Measurements from ENCODE around the gene WASHC4.
"Not testable (repeated sequence)": the region's sequence is repeated elsewhere in the genome, so short reads cannot be mapped to it uniquely, and the experiment has no call there.

Gene WASHC4

GRCh38 chr12:105164068-105164467, 56.5 kb downstream of the WASHC4 start:
- DNase-seq (ENCODE audit: low spot score): no peak

- no peak for DNase-seq (ENCODE audit: low spot score)
These were observed 59.2 kb downstream of the WASHC4 start for GRCh38 chr12:105166736-105167135.

- DNase-seq (ENCODE audit: low spot score): no peak
These were observed 59.8 kb downstream of the WASHC4 start for GRCh38 chr12:105167346-105167745.

GRCh38 chr12:105168006-105168405, 60.5 kb downstream of the WASHC4 start:
- no peak for DNase-seq (ENCODE audit: low spot score)

GRCh38 chr12:105170139-105170538, 62.6 kb downstream of the WASHC4 start:
- DNase-seq (ENCODE audit: low spot score): no peak

GRCh38 chr12:105171691-105172436, 64.3 kb downstream of the WASHC4 start:
- no peak for DNase-seq (ENCODE audit: low spot score)

- no peak for DNase-seq (ENCODE audit: low spot score)
These were observed 68.0 kb downstream of the WASHC4 start for GRCh38 chr12:105175397-105175990.

GRCh38 chr12:105177208-105177607, 69.7 kb downstream of the WASHC4 start:
- DNase-seq (ENCODE audit: low spot score): no peak

- DNase-seq (ENCODE audit: low spot score): not testable (repeated sequence)
These were observed 71.6 kb downstream of the WASHC4 start for GRCh38 chr12:105179114-105179513.

GRCh38 chr12:105183406-105183805, 75.9 kb downstream of the WASHC4 start:
- not testable (repeated sequence) for DNase-seq (ENCODE audit: low spot score)

GRCh38 chr12:105183976-105184375, 76.4 kb downstream of the WASHC4 start:
- not testable (repeated sequence) for DNase-seq (ENCODE audit: low spot score)

GRCh38 chr12:105189293-105189692, 81.8 kb downstream of the WASHC4 start:
- DNase-seq (ENCODE audit: low spot score): no peak

- DNase-seq (ENCODE audit: low spot score): no peak
These were observed 83.0 kb downstream of the WASHC4 start for GRCh38 chr12:105190530-105190929.

- DNase-seq (ENCODE audit: low spot score): no peak
These were observed 85.2 kb downstream of the WASHC4 start for GRCh38 chr12:105192624-105193225.

- no peak for DNase-seq (ENCODE audit: low spot score)
These were observed 87.4 kb downstream of the WASHC4 start for GRCh38 chr12:105194947-105195346.

- DNase-seq (ENCODE audit: low spot score): no peak
These were observed 88.6 kb downstream of the WASHC4 start for GRCh38 chr12:105196090-105196489.

GRCh38 chr12:105198961-105199360, 91.4 kb downstream of the WASHC4 start:
- DNase-seq (ENCODE audit: low spot score): no peak

- DNase-seq (ENCODE audit: low spot score): no peak
These were observed 92.9 kb downstream of the WASHC4 start for GRCh38 chr12:105200385-105200784.

GRCh38 chr12:105201299-105201698, 93.8 kb downstream of the WASHC4 start:
- no peak for DNase-seq (ENCODE audit: low spot score)

GRCh38 chr12:105202202-105202601, 94.7 kb downstream of the WASHC4 start:
- DNase-seq (ENCODE audit: low spot score): no peak

- no peak for DNase-seq (ENCODE audit: low spot score)
These were observed 96.6 kb downstream of the WASHC4 start for GRCh38 chr12:105204127-105204526.

GRCh38 chr12:105204916-105205315, 97.4 kb downstream of the WASHC4 start:
- no peak for DNase-seq (ENCODE audit: low spot score)

GRCh38 chr12:105205322-105206048, 98.0 kb downstream of the WASHC4 start:
- no peak for DNase-seq (ENCODE audit: low spot score)
